NOMO-1 (cell line): Measurements from ENCODE around the gene DHRS13.
A peak's percentile ranks its signal among the peaks of the same experiment; 100 is the strongest.

Source experiments
- DNase-seq, 2 experiments: peaks; one replicate each; lab custom pipeline; 2025; ENCODE audit not compliant: unreplicated experiment in 2 of 2; lab: John Stamatoyannopoulos, UW

The DHRS13 gene, protein sequence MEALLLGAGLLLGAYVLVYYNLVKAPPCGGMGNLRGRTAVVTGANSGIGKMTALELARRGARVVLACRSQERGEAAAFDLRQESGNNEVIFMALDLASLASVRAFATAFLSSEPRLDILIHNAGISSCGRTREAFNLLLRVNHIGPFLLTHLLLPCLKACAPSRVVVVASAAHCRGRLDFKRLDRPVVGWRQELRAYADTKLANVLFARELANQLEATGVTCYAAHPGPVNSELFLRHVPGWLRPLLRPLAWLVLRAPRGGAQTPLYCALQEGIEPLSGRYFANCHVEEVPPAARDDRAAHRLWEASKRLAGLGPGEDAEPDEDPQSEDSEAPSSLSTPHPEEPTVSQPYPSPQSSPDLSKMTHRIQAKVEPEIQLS

DNA sequence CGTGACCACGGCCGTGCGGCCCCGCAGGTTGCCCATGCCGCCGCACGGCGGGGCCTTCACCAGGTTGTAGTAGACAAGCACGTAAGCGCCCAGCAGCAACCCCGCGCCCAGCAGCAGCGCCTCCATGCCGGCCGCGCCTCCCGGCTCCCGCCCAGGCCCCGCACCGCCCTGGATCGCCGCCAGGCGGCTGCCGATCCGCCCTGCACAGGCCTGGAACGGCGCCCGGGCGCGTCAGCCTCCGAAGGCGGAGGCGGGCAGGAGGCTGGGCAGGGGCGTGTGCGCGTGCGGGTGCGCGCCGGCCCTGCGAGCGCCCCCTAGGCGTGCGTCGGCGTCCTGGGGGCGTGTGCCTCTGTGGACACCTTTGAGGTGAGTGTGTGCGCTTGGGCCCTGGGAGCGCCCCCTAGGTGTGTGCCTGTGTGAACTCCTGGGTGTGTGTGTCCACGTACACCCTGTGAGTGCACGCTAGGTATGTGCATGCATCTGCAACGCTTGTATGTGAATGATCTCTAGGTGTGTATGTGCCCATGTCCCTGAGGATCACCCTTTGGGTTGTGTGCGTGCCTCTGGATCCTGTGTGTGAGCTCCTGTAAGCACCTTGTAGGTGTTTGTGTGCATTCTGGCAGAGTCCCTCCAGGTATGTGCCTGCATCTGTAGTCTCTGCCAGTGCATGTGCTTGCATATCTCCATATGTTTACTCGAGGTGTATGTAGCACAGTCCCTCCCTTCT, at the start of gene DHRS13:
Gene DHRS13, minus strand, starts transcription at position 261 of the 727 bp plus-strand sequence. Its CDS starts 135 bp downstream, at position 126.
- peak; percentile 88 to 98 for DNase-seq

DNA sequence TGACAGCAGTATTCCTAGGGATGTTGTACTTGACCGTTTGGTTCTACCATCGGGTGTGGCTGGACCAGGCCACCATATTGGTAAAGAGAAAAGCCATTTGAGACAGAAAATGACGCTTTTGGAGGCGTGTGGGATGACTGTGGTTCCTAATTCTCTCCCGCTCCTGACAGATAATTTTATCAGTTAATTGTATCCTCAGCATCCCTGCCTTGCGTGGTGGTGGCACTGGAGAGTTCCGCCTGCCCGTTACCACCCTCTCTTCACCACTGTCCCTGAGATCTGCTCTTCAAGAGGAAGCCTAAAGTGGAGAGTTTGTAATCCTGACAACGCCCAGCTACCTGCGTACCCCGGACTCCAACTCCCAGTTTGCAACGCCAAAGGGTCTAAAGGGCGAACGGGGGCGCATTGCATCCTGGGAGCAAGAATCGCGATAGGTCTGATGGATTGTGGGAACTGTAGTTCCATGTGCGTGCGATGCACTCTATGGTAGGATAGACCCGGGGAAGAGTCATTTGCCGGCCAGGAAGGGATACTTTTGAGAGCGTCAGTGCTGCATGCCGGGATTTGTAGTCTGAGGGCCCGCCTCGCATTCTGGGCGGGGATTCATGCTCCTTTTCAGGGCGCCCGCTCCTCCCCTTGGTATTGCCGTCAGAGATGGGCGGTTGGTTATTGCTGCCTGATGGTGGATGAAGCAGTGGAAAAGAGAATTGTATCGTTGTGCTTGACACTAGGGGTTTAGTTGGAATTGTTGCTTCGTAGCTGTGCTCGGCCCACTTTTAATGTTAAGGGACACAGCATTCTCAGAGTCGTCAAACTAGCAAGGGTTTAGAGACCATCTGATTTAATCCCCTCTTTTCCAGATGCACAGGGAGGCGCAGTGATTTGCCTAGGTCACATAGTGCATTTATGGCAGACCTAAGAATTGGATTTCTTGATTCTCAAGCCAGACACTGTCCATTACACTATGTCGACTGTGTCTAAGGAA, 49.4 kb upstream of the DHRS13 start:
- DNase-seq = peak; percentile 97 to 99

DNA sequence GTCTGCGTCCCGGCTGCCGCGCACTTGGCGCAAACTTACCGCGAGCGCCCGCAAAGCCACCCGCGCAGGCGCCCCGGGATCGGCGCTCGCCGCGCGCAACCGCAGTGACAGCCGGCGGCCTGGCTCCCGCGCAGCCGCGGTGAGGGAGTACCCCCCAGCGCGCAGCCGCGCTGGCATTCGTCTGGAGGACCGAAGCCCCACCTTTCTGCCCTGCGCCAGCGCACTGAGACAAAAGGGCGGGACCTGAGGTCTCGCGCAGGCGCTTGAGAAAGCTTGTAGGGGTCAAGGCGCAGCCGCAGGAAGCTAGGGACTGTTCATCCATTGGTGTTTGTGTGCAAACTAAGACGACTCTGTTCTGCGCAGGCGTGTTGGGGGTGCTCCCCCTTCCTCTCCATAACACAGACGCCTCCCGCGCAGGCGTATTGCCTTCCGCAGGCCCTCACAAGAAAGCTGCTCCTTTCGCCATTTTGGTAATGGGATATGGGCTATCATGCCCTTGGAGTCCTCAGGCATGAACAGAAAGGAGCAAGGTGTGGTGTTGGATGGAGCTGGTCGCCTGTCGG, 48.6 kb upstream of the DHRS13 start, which contains the start of gene PHF12:
Gene PHF12, minus strand, starts transcription at position 91 of the 563 bp plus-strand sequence. CDS start 558 bp downstream, outside the sequence.
- peak; percentile 99 to 100 for DNase-seq

DNA sequence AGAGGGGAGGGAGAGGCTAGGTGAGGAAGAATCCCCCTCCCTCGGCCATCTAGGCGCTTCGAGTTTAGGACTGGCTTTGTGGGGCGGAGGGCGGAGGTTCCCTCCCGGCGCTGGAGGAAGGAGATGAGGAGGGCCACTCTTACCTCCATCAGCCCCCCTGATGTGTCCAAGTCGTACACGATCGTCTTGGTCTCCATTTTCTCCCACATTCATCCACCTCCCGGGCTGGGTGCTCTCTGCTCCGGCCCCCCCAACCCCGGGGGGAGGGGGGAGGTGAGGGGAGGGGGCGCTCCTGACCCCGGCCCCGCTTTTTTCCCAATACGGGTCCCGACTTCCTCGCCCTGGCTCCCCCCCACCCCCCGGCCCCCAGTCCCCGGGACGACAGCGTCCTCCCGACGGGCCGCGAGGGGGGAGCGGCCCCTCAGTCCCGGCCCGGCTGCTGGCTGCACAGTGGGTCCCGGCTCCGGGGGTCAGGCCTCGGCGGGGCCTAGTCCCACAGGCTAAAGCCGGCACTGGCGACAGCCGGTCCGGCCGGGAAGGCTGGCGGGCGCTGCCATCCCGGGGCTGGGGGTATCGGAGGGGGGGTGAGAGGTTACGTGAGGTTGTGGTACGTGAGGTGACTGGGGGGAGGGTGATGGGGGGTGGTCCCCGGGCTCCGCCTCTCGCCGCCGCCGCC, 48.0 kb upstream of the DHRS13 start:
- DNase-seq = peak in 1 of 2 experiments; percentile 59

DNA sequence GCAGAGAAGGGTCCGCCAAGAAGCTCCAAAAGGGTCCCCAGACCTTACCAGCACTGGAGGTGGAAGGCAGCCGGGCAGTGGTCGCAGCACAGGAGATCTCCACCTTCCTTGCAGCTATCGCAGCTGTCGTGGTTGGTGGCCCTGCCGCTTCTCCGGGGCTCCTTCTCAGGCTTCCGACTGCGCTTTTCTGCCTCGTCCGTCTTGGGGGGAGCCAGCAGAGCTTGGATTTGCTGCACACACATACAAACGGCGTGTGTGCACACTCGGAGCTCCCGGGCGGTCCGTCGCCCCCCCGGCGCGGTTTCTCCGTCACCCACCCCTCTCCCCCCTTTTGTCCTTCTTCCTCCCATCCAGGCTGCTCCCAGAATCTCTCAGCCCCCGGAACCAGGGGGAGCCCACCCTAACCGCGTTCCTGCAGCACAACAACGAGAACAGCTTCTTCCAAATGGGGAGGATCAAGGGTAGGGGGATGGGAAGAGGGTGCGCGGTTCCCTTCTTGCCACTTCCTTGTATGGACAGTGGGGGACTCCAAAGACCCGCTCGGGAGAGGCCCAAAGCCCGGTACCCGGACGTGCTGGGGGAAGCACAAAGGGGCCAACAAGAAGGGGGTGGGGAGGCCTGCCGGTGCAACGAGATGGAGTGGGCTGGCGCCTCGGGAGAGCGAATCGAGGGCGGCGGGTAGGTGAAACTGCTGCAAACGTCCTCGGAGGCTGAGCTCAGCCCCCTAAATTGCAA, 47.3 kb upstream of the DHRS13 start:
- peak; percentile 15 to 59 for DNase-seq

DNA sequence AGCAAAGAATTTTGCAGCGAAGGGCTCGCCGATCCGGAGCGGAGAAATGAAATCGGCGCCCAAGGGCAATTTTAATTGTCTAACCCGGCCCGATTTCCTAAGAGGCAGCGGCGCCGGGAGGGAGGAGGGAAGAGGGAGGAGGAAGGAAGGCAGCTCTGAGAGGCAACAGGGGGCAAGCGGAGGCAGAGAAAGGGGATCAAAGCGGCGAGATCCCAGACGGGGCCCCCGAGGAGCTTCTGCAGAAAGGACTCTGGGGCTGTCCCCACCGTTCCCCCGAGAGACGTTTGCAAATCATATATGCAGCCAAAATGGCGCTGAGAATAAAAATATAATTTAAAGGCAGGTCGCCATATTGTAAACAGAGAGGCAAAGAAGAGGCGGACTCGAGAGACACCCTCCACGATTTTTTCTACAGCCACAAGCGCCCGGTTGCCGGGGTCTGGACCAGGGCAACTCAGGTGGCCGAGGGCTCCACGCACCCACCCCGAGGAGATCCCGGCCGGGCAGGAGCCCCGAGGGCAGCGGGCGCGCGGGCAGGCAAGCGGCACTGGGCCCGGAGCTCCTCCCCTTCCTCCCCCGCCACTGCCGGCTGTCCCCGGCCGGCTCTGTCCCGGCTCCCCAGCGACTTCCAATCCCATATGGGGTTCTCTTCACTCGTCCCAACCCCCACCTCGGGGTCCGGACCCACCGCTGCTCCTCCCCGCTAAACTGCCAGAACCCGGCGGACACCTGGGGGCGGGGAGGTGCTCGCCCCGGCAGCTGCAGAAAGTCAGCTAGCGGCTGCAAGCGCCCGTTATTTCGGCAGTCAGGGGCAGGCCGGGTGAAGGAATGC, 46.5 kb upstream of the DHRS13 start:
- DNase-seq = peak; percentile 73 to 76

DNA sequence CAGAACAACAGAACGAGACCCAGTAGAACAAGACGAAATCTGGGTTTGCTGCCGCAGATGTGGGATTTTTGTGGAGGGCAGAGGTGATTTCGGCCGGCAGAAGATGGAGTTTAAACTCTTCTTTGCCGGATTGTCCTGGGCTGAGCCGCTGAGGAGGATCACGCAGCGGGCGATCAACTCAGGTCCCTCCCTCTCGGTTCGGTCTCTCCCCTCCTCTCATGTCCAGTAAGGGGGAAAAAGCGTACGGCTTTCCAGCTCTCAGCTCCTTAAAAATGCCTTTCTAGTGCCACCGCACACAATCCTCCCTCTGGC, 46.0 kb upstream of the DHRS13 start:
- no peak for DNase-seq

DNA sequence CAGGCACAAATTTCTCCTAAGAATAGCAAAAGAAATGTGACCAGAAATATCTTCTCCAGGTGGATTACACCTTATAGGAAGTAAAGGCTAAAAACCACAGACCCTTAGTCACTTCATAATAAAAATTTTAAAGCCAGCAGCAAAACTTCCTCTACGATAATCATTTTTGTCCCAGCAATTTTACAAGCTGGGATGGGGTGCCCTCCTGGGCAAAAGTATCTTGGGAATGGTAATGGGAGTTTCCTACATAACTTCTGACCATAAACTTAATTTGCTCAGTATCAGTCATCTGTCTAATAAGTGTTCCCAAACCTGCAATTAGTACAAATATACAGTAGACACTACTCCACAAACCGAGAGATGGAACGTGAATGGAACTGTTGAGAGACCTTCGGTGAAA, 45.5 kb upstream of the DHRS13 start:
- DNase-seq = no peak

DNA sequence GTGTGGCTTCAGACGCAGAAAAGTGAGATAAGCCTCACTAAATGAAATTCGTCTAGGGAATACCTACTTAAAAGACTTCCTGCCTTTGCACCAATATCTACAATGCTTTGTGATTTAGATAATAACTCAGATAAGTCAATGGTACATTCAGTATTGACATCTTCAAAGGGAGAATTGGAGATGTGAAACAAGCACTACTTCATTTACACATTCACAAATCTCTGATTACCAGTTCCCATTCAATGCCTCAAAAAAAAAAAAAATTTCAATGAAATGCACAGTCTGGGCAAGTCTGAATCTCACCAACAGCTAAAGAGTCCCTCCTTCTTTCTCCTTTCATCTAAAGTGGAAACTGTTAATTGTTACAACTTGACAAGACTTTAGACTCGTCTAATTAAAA, 44.8 kb upstream of the DHRS13 start:
- DNase-seq = no peak

DNA sequence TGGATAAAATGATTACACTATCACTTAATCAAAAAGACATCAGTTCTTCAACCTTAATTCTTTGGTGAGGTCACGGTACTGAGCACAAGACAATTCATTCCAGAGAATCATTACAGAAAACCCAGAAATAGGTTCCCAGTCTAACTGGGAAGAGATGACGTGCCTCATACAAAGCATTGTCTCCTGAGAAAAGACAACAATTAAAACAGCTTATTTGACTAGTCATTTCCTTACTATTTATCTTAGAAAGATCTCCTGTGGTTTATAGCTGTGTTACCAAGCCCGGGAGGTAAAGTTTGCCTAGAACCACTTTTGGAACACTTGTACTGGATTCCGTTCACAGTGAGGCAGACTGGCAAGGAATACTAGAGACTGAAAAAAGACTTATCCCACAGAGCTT, 43.4 kb upstream of the DHRS13 start:
- no peak for DNase-seq

DNA sequence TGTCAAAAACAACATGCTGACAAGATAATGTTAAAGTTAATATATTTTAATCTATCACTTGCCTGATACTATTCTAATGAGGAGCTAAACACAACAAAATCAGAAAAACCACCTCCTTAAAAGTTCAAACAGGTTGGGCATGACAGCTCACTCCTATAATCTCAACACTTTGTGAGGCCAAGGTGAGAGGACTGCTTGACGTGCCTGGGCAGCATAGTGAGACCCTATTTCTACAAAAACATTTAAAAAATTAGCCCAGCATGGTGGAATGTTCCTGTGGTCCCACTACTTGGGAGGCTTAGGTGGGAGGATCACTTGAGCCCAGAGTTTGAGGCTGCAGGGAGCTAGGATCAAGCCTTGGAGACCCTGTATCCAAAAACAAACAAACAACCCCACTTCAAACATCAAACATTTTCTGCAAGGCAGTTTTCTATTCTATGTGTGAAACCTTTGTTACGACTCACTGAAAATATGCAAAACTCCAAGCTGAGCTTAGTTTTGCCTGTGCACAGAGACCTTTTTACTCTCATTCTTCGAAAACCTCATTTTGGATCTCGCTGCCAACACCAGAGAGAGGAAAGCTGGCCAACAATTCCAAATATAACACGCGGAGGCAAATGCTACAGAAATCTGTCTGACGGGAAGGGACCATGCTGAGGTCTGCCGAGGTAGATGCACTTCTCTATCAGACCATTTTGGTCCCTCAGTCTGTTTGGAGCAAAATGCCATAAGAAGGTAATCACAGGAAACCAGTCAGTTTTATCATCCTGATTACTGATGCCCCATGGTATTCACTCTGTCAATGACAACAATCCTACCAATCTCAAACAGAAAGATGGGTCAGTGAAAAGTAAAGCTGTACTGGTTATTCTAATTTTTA, 42.2 kb upstream of the DHRS13 start:
- DNase-seq = no peak

DNA sequence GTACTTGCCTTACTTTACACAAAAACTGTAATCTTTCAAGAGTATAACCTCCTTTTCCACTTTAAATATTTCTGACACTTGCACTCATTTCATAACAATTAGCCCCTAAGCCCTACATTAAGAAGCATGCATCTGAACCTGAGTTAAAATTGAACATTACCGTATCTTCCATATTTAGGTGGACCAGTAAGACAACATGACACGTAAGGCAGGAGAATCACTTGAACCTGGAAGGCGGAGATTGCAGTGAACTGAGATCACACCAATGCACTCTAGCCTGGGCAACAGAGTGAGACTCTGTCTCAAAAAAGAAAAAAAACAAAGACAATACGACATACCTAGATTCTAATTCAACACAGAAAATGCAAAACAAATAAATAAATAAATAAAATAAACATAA, 41.5 kb upstream of the DHRS13 start:
- DNase-seq = no peak

DNA sequence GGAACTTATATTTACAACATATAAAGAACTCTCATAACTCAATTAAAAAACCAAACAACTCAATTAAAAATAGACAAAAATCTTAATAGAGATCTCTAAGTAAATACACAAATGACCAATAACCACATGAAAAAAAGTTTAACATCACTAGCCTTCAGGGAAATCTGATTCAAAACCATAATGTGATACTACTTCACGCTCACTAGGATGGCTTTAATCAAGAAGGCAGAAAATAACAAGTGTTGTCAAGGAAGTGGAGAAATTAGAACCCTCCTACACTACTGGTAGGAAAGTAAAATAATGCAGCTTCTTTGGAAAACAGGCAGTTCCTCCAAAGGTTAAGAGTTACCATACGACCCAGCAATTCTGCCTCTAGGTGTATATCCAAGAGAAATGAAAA, 40.0 kb upstream of the DHRS13 start:
- no peak for DNase-seq

DNA sequence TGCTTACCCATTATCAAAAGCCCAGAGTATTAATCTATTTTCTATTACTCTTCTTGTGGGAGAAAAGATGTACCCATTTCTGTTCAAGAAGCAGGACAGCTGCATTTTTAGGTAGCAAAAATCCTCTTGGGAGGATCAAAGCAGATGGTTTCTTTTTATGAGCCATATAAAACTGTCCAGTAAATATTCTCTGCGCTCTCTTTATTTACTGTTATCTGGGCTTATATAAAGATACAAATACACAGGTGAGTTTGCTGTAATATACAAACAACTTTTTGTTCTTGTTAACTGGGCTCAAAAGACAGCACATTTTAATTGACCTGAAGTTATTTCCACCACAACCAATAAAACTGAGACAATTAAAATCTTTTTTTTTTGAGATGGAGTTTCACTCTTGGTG, 38.4 kb upstream of the DHRS13 start:
- DNase-seq = no peak

DNA sequence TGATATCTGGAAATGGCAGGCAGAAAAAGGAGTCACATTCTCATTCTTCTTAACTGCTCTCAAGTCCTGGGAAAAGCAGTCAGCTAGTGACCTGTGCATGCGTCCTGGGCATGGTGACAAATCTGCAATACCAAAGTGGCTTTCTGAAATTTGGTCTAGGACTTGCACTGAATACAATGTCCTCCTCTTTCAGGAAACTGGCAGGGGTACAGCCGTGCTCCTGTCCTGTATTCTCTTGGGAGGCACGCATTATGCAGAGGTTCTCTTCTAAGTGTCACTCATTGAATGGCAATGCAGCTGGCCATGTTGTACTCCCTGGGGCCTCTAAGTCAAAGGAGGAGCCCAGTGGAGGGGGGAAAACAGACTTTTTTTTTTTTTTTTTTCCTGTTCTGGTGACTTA, 37.8 kb upstream of the DHRS13 start:
- DNase-seq = no peak

DNA sequence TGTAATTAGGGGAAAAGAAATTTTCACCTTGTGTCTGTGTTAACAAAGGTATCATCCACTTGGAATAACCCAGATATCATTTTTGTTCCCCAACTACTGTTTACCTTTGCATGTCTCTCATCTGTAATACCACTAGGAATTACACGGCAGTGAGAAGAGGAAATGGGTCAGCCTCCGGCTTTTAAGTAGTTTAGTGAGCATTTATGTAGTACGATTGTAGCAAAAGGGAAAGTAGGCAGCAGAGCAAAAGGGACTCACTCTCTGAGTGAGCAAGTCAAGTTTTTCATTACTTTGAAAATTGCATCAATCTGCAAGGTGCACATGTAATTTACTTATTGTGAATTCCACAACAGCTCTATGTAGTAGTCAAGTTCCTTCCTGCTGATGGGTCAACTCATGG, 37.3 kb upstream of the DHRS13 start:
- DNase-seq = no peak

DNA sequence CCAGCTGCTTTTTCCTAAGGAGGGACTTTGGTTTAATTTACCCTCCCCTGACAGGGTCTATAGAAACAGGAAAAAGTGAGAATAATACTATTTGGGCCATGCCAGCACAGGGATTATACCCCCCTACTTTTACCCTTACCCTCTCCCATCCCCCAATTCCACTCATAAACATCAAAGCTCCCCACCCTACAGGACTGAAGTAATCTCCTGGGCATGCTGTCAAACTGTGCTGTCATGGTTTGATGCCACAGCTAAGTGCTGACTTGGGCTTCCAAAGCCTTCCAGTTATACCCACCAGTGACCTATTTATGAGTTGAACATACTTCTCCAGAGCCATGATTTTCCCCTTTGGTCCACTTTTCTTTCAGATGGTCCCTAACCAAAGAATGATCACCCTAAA, 35.7 kb upstream of the DHRS13 start:
- DNase-seq = no peak
